H1 (cell line): ENCODE measurements around the gene PPARA. TPM values are rescaled to one million over a fixed set of nuclear protein-coding genes. Genes with fewer than 3 reads are reported as not detected.

Experiments used
- CTCF ChIA-PET: fragments of 300-600 bp; sonication (Branson Sonifier 250); formaldehyde crosslinking; loops from one replicate; lab custom pipeline; 2021; ENCODE audit not compliant: partially characterized antibody; lab: Charles Lee
- POLR2A ChIA-PET: fragments of 300-600 bp; sonication (Branson Sonifier 250); formaldehyde crosslinking; loops from one replicate; lab custom pipeline; 2021; ENCODE audit warnings: inconsistent platforms; ENCODE audit not compliant: partially characterized antibody; lab: Charles Lee
- DNase-seq, 2 experiments: peaks; one replicate each; pipeline versions ENCODE4 v3.0.0 to v3.0.0-alpha.2; 2010 to 2022; ENCODE audit warnings: low spot score in 2 of 2, low read depth in 1 of 2, mixed read lengths in 1 of 2
- FAIRE-seq: peaks from 2 replicates; lab custom pipeline; 2011; peaks lifted over from hg19 to GRCh38; lab: Jason Lieb, UNC
- H2AFZ ChIP-seq: 2 replicates; pipeline ENCODE4 v1.8.1; 2012; ENCODE audit warnings: low read length, inconsistent platforms
- H2AK5ac ChIP-seq: 2 replicates; pipeline ENCODE4 v1.6.1; 2013; ENCODE audit warnings: low read depth, low read length
- H2BK120ac ChIP-seq: replicated peaks from 2 replicates; pipeline ENCODE3; 2013; ENCODE audit warnings: low read depth, low read length, inconsistent platforms
- H2BK12ac ChIP-seq: 2 replicates; pipeline ENCODE4 v1.6.1; 2013; ENCODE audit warnings: low read depth, low read length
- H2BK15ac ChIP-seq: 2 replicates; pipeline ENCODE4 v1.6.1; 2013; ENCODE audit warnings: low read length
- H2BK20ac ChIP-seq: 2 replicates; pipeline ENCODE4 v1.6.1; 2013; ENCODE audit warnings: low read length
- H2BK5ac ChIP-seq: 2 replicates; pipeline ENCODE4 v1.6.1; 2013; ENCODE audit warnings: low read depth, low read length
- H3K14ac ChIP-seq: 2 replicates; pipeline ENCODE4 v1.6.1; 2013; ENCODE audit warnings: inconsistent platforms; ENCODE audit not compliant: insufficient read length
- H3K18ac ChIP-seq: 2 replicates; pipeline ENCODE4 v1.6.1; 2013; ENCODE audit warnings: low read length; ENCODE audit errors: extremely low read depth
- H3K23ac ChIP-seq: 2 replicates; pipeline ENCODE4 v1.6.1; 2013; ENCODE audit warnings: inconsistent platforms; ENCODE audit not compliant: insufficient read length
- H3K23me2 ChIP-seq: 2 replicates; pipeline ENCODE4 v1.6.1; 2013; ENCODE audit warnings: low read depth, low read length
- H3K27ac ChIP-seq: 2 replicates; pipeline ENCODE4 v1.6.1; 2011; ENCODE audit warnings: low read depth, low read length, inconsistent platforms
- H3K27me3 ChIP-seq, 4 experiments: replicated peaks in 1 of 4; 1 replicate in 1 of 4; 2 replicates in 3 of 4; pipeline versions ENCODE4 v1.6.1 to v1.8.1; 2011 to 2013; ENCODE audit warnings: low read length in 3 of 4, mild to moderate bottlenecking in 3 of 4, inconsistent platforms in 2 of 4, mixed read lengths in 2 of 4, moderate library complexity in 1 of 4; ENCODE audit not compliant: control insufficient read depth in 3 of 4, insufficient read depth in 3 of 4; ENCODE audit errors: extremely low read depth in 1 of 4
- H3K36me3 ChIP-seq, 4 experiments: 2 replicates each; pipeline versions ENCODE4 v1.6.1 to v1.8.1; 2011 to 2013; ENCODE audit warnings: mild to moderate bottlenecking in 4 of 4, low read length in 3 of 4, moderate library complexity in 2 of 4, control low read depth in 1 of 4, inconsistent platforms in 1 of 4; ENCODE audit not compliant: insufficient read depth in 4 of 4, control insufficient read depth in 2 of 4
- H3K4ac ChIP-seq: replicated peaks from 2 replicates; pipeline ENCODE3; 2013; ENCODE audit warnings: low read length, low read depth, mixed read lengths, inconsistent platforms; ENCODE audit not compliant: insufficient read length
- H3K4me1 ChIP-seq, 4 experiments: replicated peaks in 1 of 4; 1 replicate in 1 of 4; 2 replicates in 3 of 4; pipeline versions ENCODE4 v1.6.1 to v1.8.1; 2011 to 2013; ENCODE audit warnings: low read length in 3 of 4, inconsistent platforms in 2 of 4, mixed read lengths in 1 of 4; ENCODE audit not compliant: insufficient read depth in 4 of 4, control insufficient read depth in 3 of 4
- H3K4me2 ChIP-seq, 2 experiments: 2 replicates each; pipeline versions ENCODE4 v1.6.1 to v1.8.1; 2011 to 2013; ENCODE audit warnings: low read depth in 2 of 2, low read length in 2 of 2, control low read depth in 1 of 2, inconsistent platforms in 1 of 2, mild to moderate bottlenecking in 1 of 2; ENCODE audit not compliant: insufficient read depth in 1 of 2
- H3K4me3 ChIP-seq, 4 experiments: fragments of 200-600, 300-600 bp in 1 of 4; sonication (generic), shearing (Covaris generic), sonication (Bioruptor Twin) in 1 of 4; 2 replicates each; pipeline versions ENCODE4 v1.5.1 to v1.8.1; 2011 to 2016; ENCODE audit warnings: low read length in 4 of 4, low read depth in 3 of 4, control low read depth in 2 of 4, inconsistent platforms in 2 of 4, mild to moderate bottlenecking in 2 of 4, mixed read lengths in 1 of 4, moderate library complexity in 1 of 4; ENCODE audit not compliant: insufficient read depth in 2 of 4; ENCODE audit errors: extremely low read depth in 1 of 4
- H3K56ac ChIP-seq: replicated peaks from 2 replicates; pipeline ENCODE3; 2013; ENCODE audit warnings: low read depth, mild to moderate bottlenecking, mixed read lengths, low read length, inconsistent platforms; ENCODE audit not compliant: insufficient read length
- H3K79me1 ChIP-seq: 2 replicates; pipeline ENCODE4 v1.6.1; 2013; ENCODE audit warnings: low read depth, low read length, control low read depth
- H3K79me2 ChIP-seq, 2 experiments: 2 replicates each; pipeline versions ENCODE4 v1.6.1 to v1.8.1; 2012 to 2013; ENCODE audit warnings: low read length in 2 of 2, mild to moderate bottlenecking in 2 of 2, inconsistent platforms in 1 of 2; ENCODE audit not compliant: insufficient read depth in 2 of 2, control insufficient read depth in 1 of 2
- H3K9ac ChIP-seq, 4 experiments: replicated peaks in 1 of 4; 1 replicate in 1 of 4; 2 replicates in 3 of 4; pipeline versions ENCODE4 v1.6.1 to v1.8.1; 2011 to 2013; ENCODE audit warnings: low read depth in 3 of 4, low read length in 3 of 4, control low read depth in 2 of 4, mild to moderate bottlenecking in 2 of 4, moderate library complexity in 2 of 4, inconsistent platforms in 1 of 4; ENCODE audit errors: extremely low read depth in 1 of 4
- H3K9me3 ChIP-seq, 2 experiments: 2 replicates each; pipeline versions ENCODE4 v1.6.1 to v1.8.1; 2012 to 2013; ENCODE audit warnings: mild to moderate bottlenecking in 2 of 2, moderate library complexity in 2 of 2, control low read depth in 1 of 2, inconsistent platforms in 1 of 2, low read depth in 1 of 2, low read length in 1 of 2, mixed read lengths in 1 of 2; ENCODE audit not compliant: insufficient read depth in 2 of 2
- H4K20me1 ChIP-seq, 2 experiments: replicated peaks in 1 of 2; 2 replicates each; pipeline versions ENCODE3 to v1.8.1; 2011 to 2013; ENCODE audit warnings: inconsistent platforms in 2 of 2, low read length in 2 of 2, mild to moderate bottlenecking in 1 of 2; ENCODE audit not compliant: insufficient read depth in 2 of 2, control insufficient read depth in 1 of 2
- H4K5ac ChIP-seq: 2 replicates; pipeline ENCODE4 v1.6.1; 2013; ENCODE audit warnings: low read length, low read depth, mixed read lengths, inconsistent platforms; ENCODE audit not compliant: insufficient read length
- H4K8ac ChIP-seq: 2 replicates; pipeline ENCODE4 v1.8.0; 2013; ENCODE audit warnings: mild to moderate bottlenecking, moderate library complexity, low read length, inconsistent platforms; ENCODE audit not compliant: insufficient read depth; ENCODE audit errors: extremely low read depth
- H4K91ac ChIP-seq: replicated peaks from 2 replicates; pipeline ENCODE3; 2013; ENCODE audit warnings: low read length, mixed read lengths, inconsistent platforms; ENCODE audit not compliant: insufficient read length
- CTCF ChIP-seq, 3 experiments: IDR thresholded peaks; 1 replicate in 2 of 3; 2 replicates in 1 of 3; pipeline versions ENCODE4 v1.5.1 to v1.6.1; 2011; ENCODE audit warnings: low read length in 3 of 3, mild to moderate bottlenecking in 3 of 3, inconsistent platforms in 2 of 3, low read depth in 1 of 3, moderate library complexity in 1 of 3; ENCODE audit not compliant: insufficient read depth in 1 of 3; ENCODE audit errors: control extremely low read depth in 1 of 3
- YY1 ChIP-seq: IDR thresholded peaks from 2 replicates; pipeline ENCODE4 v1.6.1; 2011; ENCODE audit warnings: low read depth, mild to moderate bottlenecking, low read length
- WGBS, 2 experiments: shearing (Covaris generic) in 1 of 2; methylation state at CpG; one replicate each; pipeline versions ENCODE4 v1.1.6 to v1.1.7; 2013 to 2015; ENCODE audit warnings: low lambda C conversion rate in 2 of 2, mixed read lengths in 2 of 2, inconsistent platforms in 1 of 2, low coverage in 1 of 2, missing lambda C conversion rate in 1 of 2; ENCODE audit not compliant: insufficient replicate concordance in 2 of 2, insufficient coverage in 1 of 2, insufficient read length in 1 of 2; ENCODE audit errors: extremely low coverage in 1 of 2, missing lambda C conversion rate in 1 of 2; 5-methylcytosine and 5-hydroxymethylcytosine counted together
- polyA plus RNA-seq, 7 experiments: library from polyadenylated mRNA; depleted of rRNA in 3 of 7; stranded (reverse) in 5 of 7; unstranded in 2 of 7; fragments of >200 nt in 5 of 7; fragments of 200-250 nt in 2 of 7; gene quantifications; 1 replicate in 5 of 7; 2 replicates in 1 of 7; 4 replicates in 1 of 7; pipeline versions ENCODE4 v1.2.1 to v1.2.3, GENCODE V29; 2011 to 2013; ENCODE audit warnings: missing spikeins in 2 of 7, mixed read lengths in 2 of 7
- total RNA-seq: library from RNA; stranded (reverse); fragmentation: NEBNext Ultra II Directional; extraction: Animal tissue kit (Norgen Biotek cat#: 25700); gene quantifications from 2 replicates; pipeline ENCODE4 v1.2.1, GENCODE V29; 2021

The PPARA gene
- total and polyA plus RNA-seq, 2 of the 8 experiments (the other 6 are each of a cell fraction or from before 2014, with no cell fraction given): 3.1 to 8.2 TPM

- H3K27me3 ChIP-seq: peaks cover 0 to 2% (median 0%) of the 10 kb centered on the region in 4 experiments; a peak in 1 of 7 replicates
- H2AFZ ChIP-seq: no peak overlapping the region
- no peak overlapping the region for H3K4me3 ChIP-seq
- no peak overlapping the region for H3K23ac ChIP-seq
- no peak overlapping the region for H4K8ac ChIP-seq
- no peak overlapping the region for H2BK12ac ChIP-seq
- no peak for TF ChIP-seq YY1
- no peak for TF ChIP-seq CTCF (IDR thresholded peaks at IDR 0.05; ENCODE audit: control extremely low read depth in 1 of 3, insufficient read depth in 1 of 3, low read depth in 1 of 3, low read length in 3 of 3)
- no peaks in the 10 kb centered on the region for H3K79me1 ChIP-seq
- 86% methylated on average over 10 of the region's 10 CpGs; no CpG with 5 or more reads in 1 of the 2 experiments for WGBS, 2 experiments
- H2BK120ac ChIP-seq: no peak overlapping the region
- H4K91ac ChIP-seq: no peak overlapping the region
- ChIA-PET POLR2A (interaction anchor here (1.2 to 1.3 kb wide), 2 partner anchors 10 to 13 kb away, joined by 3 read pairs; no protein-coding TSS in a partner anchor), CTCF (no interaction called here)
- no peaks in the 10 kb centered on the region for H3K36me3 ChIP-seq
- no peaks in the 10 kb centered on the region for H3K23me2 ChIP-seq
- no peak for FAIRE-seq
- no peak overlapping the region for H3K4ac ChIP-seq
- no peak overlapping the region for H3K27ac ChIP-seq
- no peaks in the 10 kb centered on the region for H3K79me2 ChIP-seq
- no peak overlapping the region for H3K18ac ChIP-seq
- no peak overlapping the region for H2BK15ac ChIP-seq
- H2BK20ac ChIP-seq: no peak overlapping the region
- H3K4me2 ChIP-seq: no peak overlapping the region
- no peak overlapping the region for H3K56ac ChIP-seq
- no peak overlapping the region for H4K5ac ChIP-seq
- H2BK5ac ChIP-seq: no peak overlapping the region
- no peaks in the 10 kb centered on the region for H3K9me3 ChIP-seq
- no peaks in the 10 kb centered on the region for H3K4me1 ChIP-seq
- no peak overlapping the region for H2AK5ac ChIP-seq
- peaks cover 1 to 3% of the 10 kb centered on the region in 2 experiments for H4K20me1 ChIP-seq
- DNase-seq: no peak
- H3K9ac ChIP-seq: no peak overlapping the region
- H3K14ac ChIP-seq: no peak overlapping the region
These were observed 12.0 kb downstream of the PPARA start for GRCh38 chr22:46162285-46162684.
